PFSK-1 (cell line): ENCODE measurements around the gene HIRA.

Source experiments
- POLR2AphosphoS5 ChIP-seq: IDR thresholded peaks from 2 replicates; pipeline ENCODE4 v1.6.1; 2012; ENCODE audit warnings: low read depth, mild to moderate bottlenecking, control low read depth, low read length, moderate library complexity
- SIN3A ChIP-seq: IDR thresholded peaks from 2 replicates; pipeline ENCODE4 v1.6.1; 2012; ENCODE audit warnings: mild to moderate bottlenecking, low read length, moderate library complexity, borderline replicate concordance; ENCODE audit not compliant: insufficient read depth
- TAF1 ChIP-seq: IDR thresholded peaks from 2 replicates; pipeline ENCODE4 v1.6.1; 2012; ENCODE audit warnings: low read length, control low read depth, borderline replicate concordance; ENCODE audit not compliant: insufficient read depth
- TF ChIP-seq, protein P1 (sequence below), 2 experiments: IDR thresholded peaks; 2 replicates each; pipeline versions ENCODE4 v1.6.1 to v1.8.0; 2011 to 2012; ENCODE audit warnings: low read depth in 2 of 2, low read length in 2 of 2, control low read depth in 1 of 2, inconsistent platforms in 1 of 2, mild to moderate bottlenecking in 1 of 2, moderate library complexity in 1 of 2; ENCODE audit not compliant: insufficient read depth in 1 of 2

DNA sequence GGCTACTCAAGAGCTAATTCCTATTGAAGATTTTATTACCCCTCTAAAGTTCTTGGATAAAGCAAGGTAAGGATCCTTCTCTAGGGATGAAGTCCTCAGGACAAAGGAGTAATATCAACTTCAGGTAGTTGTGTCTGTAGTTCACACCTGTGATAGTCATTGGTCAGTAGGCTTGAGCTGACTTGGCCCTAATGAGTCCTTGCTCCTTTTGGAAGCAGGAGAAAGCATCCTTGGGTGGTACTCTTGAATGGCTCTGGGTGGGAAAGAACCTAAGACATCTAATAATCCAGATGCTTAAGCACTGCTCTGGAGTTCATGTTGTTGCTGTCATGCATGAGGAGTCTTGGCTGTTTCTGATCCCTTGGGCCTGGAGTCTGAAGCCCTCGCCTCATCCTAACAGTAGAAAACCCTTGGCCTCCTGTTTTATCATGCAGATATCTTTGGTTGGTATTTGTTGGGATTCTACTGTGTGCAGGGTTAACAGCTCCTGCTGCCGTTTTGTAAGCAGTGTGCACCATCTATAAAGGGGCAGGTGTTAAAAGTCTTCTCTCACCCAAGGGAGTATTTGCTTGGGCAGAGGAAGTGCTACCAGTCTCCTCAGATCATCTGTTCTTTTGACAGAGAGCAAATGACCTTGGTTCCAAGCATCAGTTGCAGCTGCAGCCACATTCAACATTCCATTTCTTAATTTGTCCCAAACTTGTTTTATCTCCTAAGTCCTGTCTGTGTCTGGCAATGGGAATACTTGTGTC, 3.5 kb upstream of the HIRA start:
- TF ChIP-seq POLR2AphosphoS5 (no peak), SIN3A (no peak), TAF1 (no peak)
- TF ChIP-seq, protein P1, sequence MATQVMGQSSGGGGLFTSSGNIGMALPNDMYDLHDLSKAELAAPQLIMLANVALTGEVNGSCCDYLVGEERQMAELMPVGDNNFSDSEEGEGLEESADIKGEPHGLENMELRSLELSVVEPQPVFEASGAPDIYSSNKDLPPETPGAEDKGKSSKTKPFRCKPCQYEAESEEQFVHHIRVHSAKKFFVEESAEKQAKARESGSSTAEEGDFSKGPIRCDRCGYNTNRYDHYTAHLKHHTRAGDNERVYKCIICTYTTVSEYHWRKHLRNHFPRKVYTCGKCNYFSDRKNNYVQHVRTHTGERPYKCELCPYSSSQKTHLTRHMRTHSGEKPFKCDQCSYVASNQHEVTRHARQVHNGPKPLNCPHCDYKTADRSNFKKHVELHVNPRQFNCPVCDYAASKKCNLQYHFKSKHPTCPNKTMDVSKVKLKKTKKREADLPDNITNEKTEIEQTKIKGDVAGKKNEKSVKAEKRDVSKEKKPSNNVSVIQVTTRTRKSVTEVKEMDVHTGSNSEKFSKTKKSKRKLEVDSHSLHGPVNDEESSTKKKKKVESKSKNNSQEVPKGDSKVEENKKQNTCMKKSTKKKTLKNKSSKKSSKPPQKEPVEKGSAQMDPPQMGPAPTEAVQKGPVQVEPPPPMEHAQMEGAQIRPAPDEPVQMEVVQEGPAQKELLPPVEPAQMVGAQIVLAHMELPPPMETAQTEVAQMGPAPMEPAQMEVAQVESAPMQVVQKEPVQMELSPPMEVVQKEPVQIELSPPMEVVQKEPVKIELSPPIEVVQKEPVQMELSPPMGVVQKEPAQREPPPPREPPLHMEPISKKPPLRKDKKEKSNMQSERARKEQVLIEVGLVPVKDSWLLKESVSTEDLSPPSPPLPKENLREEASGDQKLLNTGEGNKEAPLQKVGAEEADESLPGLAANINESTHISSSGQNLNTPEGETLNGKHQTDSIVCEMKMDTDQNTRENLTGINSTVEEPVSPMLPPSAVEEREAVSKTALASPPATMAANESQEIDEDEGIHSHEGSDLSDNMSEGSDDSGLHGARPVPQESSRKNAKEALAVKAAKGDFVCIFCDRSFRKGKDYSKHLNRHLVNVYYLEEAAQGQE (IDR thresholded peaks at IDR 0.05; ENCODE audit: insufficient read depth in 1 of 2, low read depth in 2 of 2, low read length in 2 of 2): no peak
